ENCODE results near the gene NADSYN1.

Gene NADSYN1

GRCh38 chr11:71474141-71474770 lies 21.3 kb downstream of the NADSYN1 start:
- no peak for DNase-seq (ENCODE audit: low read depth in 2 of 2)

- DNase-seq (ENCODE audit: low read depth in 2 of 2) = no peak
Observed at GRCh38 chr11:71474771-71475483, 21.9 kb downstream of the NADSYN1 start.

- DNase-seq (ENCODE audit: low read depth in 2 of 2) = no peak
Observed at GRCh38 chr11:71476031-71476430, 23.0 kb downstream of the NADSYN1 start.

GRCh38 chr11:71476926-71477640 lies 24.1 kb downstream of the NADSYN1 start:
- no peak for DNase-seq (ENCODE audit: low read depth in 2 of 2)

- no peak for DNase-seq (ENCODE audit: low read depth in 2 of 2)
Observed at GRCh38 chr11:71477641-71478527, 24.9 kb downstream of the NADSYN1 start.

- DNase-seq (ENCODE audit: low read depth in 2 of 2) = no peak
Observed at GRCh38 chr11:71478528-71478840, 25.5 kb downstream of the NADSYN1 start.

GRCh38 chr11:71481101-71481960 lies 28.3 kb downstream of the NADSYN1 start:
- DNase-seq (ENCODE audit: low read depth in 2 of 2) = no peak

GRCh38 chr11:71482216-71482615 lies 29.2 kb downstream of the NADSYN1 start:
- DNase-seq (ENCODE audit: low read depth in 2 of 2) = no peak

GRCh38 chr11:71482746-71483364 lies 29.9 kb downstream of the NADSYN1 start:
- DNase-seq (ENCODE audit: low read depth in 2 of 2) = no peak

GRCh38 chr11:71483692-71484091 lies 30.7 kb downstream of the NADSYN1 start:
- DNase-seq (ENCODE audit: low read depth in 2 of 2) = no peak

GRCh38 chr11:71484248-71485062 lies 31.5 kb downstream of the NADSYN1 start:
- no peak for DNase-seq (ENCODE audit: low read depth in 2 of 2)

- DNase-seq (ENCODE audit: low read depth in 2 of 2) = no peak
Observed at GRCh38 chr11:71485063-71485399, 32.0 kb downstream of the NADSYN1 start.

- no peak for DNase-seq (ENCODE audit: low read depth in 2 of 2)
Observed at GRCh38 chr11:71485466-71485865, 32.5 kb downstream of the NADSYN1 start.

- DNase-seq (ENCODE audit: low read depth in 2 of 2) = no peak
Observed at GRCh38 chr11:71486320-71486719, 33.3 kb downstream of the NADSYN1 start.

- no peak for DNase-seq (ENCODE audit: low read depth in 2 of 2)
Observed at GRCh38 chr11:71488681-71489270, 35.8 kb downstream of the NADSYN1 start.

GRCh38 chr11:71489311-71490043 lies 36.5 kb downstream of the NADSYN1 start:
- DNase-seq (ENCODE audit: low read depth in 2 of 2) = no peak

- no peak for DNase-seq (ENCODE audit: low read depth in 2 of 2)
Observed at GRCh38 chr11:71490044-71490730, 37.2 kb downstream of the NADSYN1 start.

GRCh38 chr11:71490731-71491390 lies 37.9 kb downstream of the NADSYN1 start:
- DNase-seq (ENCODE audit: low read depth in 2 of 2) = no peak
